Measurements from ENCODE around the gene ZNF837.
"Not testable (repeated sequence)": the region's sequence is repeated elsewhere in the genome, so short reads cannot be mapped to it uniquely, and the experiment has no call there.

The ZNF837 gene

GRCh38 chr19:58395979-58396627, 15.3 kb upstream of the ZNF837 start:
- no peak for DNase-seq

- DNase-seq: no peak
Observed at GRCh38 chr19:58395220-58395978, 14.6 kb upstream of the ZNF837 start, which contains the start of gene RNF225. TSS of gene RNF225 (plus strand) at chr19:58395656. CDS start at chr19:58396090, 434 bp downstream.

DNA sequence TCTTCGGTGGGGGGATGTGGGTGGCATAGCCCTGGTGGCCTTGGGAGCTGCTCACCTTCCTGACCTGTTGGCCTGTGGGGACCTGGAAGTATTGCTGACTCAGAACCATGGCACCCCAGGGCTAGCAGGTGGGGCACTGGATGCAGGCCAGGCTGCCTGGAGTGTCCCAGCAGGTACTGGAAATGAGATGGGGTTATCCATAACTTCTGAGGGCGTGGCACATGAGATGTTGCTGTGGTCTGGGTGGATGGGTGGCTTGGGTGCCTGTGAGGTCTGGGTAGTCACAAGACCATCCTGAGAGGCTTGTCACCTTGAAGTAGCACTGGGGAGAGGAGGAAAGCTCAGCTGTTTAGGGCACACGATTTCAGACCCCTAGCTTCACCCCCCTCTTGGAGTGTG, 14.0 kb upstream of the ZNF837 start:
- no peak for DNase-seq

GRCh38 chr19:58393725-58394033, 12.8 kb upstream of the ZNF837 start:
- no peak for DNase-seq

DNA sequence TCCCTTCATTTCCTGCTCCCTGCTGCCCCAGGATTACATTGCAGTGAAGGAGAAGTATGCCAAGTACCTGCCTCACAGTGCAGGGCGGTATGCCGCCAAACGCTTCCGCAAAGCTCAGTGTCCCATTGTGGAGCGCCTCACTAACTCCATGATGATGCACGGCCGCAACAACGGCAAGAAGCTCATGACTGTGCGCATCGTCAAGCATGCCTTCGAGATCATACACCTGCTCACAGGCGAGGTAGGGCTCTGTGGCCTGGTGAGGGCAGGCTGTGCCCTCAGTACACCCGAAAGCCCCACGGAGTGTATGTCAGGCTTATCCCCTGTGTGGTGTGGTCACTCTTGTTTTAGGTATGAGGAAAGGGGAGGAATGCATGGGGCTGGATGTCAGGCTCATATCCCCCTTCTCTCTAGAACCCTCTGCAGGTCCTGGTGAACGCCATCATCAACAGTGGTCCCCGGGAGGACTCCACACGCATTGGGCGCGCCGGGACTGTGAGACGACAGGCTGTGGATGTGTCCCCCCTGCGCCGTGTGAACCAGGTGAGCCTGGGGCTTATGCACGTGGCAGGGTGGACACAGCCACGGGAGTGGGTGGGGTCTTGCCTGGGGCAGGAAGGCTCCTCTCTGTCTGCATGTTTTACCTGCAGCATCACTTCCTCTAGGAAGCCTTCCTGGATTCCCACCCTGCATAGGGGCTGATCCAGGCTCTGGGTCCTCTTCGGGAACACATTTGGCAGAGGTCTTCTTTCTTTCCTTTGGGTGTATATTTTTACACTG, 12.3 kb upstream of the ZNF837 start:
- no peak for DNase-seq

GRCh38 chr19:58388175-58388526, 7.3 kb upstream of the ZNF837 start:
- no peak for DNase-seq

DNA sequence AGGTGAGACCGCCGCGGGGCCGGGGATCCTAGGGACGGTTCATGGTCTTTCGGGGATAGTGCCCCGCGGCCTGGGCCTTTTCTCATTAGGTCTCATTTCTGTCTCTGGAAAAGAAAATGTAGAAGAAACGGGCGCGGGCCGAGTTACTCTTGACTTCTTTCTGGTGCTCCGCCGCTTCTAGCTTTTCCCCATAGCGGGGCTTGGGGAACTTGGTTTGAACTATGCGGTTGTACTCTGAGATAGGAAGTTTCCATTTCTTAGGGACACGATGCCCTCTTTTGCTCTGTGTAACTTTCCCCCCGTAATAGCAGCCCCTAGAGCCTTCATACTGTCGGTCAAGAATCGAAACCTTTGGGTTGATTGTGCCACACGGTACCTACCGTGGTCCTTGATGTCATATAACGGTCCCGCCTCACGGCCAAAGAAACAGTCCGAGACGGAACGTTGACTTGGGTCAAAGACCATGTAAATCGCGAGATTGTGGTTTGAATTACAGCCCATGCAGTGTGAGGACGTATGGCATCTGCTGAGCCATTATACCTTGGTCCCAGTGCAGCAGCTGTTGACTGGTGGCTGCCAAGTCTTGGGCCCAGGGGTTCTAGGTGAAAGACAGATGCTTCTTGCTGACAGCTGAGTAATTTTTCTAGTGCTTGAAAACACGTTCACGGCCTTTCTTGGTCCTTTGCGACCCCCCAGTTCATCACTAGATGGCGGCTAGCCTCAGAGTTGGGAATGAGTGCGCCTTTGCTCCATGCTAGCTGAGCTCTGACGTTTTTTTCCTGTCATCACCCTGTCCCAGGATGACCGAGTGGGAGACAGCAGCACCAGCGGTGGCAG, 6.7 kb upstream of the ZNF837 start:
- no peak for DNase-seq

- peak; percentile 99 for DNase-seq
Observed at GRCh38 chr19:58386576-58387337, 5.9 kb upstream of the ZNF837 start, which contains the start of gene RPS5. TSS of gene RPS5 (plus strand) at chr19:58387269. CDS start at chr19:58388138, 869 bp downstream.

DNA sequence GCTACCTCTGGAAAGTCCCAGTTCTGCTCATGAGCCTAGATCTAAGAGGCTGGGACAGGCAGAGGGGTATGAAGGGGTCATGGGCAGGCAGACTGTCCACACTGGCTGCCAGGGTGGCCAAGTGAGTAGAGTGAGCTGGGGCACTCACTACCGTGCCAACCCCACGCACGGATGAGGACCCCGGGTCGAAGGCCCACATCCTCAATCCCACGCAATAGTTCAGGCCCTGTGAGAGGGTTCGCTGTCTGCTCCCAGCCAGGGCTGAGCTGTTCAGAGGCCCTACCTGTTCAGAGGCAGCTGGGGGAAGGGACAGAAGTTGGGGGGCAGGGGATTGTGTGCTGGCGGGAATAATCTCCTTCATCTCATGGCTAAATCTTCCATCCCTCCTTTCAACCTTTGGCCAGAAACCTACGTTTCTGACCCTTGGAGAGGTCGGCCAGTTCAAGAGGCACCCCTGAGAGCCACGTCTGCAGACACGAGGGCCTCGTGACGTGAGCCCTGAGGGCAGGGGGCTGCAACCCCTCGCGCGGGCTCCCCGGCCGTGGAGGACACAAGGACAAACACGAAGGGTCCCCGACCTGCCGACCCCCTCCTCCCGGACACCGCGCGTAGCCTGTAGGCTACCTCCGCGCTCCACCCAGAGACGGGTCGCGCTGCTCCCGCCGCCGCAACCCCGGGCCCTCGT, 5.2 kb upstream of the ZNF837 start:
- DNase-seq: no peak

DNA sequence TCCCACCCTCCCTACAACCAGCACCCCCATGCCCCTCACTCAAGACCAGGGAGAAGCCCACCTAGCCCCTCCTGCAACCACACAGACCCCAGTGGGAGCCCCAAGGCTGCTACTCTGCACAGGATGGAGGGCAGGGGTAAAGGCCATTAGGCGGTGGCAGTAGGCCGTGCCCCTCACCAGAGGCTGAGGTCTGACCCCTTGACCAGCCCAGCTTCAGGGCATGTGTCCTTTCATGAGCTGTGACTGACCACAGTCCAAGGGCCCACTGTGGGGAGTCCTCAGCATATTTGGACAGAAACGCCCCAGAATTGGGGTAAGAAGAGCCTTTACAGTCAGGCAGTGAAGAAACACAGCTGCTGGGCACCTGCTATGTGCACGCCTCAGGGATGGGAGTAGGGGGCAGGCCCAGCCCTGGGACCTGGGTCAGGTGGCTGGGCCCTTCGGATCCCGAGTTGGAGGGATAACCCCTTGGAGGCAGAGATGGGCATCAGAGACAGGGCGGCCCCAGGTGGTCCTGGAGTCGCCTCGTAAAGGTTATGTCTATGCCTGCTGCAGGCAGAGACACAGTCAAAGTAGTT, 4.6 kb upstream of the ZNF837 start:
- DNase-seq: no peak

DNA sequence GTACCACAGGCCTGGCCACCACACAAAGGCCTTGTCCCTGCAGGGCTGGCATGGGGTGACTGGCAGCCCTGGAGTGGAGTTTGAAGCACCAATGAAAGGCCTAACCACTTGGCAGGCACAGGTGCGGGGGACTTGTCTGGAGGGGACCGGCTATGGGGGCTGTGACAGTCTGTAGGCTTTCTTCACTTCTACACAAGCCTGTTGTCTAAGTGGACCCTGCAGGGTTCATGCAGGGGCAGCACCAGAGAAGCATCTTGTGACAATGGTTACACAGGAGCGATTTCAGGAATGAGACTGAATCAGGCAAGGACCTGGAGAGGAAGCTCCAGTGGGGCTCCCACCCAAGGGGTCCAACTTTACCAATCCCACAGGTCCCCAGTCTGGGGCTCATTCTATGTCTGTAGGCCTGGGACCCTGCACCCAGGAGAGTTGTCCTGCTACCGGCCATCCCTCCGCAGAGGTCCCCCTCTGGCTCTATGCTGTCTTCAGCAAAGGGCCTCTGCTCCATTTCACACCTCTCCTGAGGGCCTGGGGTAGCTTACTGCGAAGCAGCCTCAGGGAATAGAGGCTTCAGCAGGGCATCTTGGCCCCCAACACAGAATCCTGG, 2.3 kb upstream of the ZNF837 start:
- DNase-seq: no peak

GRCh38 chr19:58381460-58382212, 806 bp upstream of the ZNF837 start:
- DNase-seq: no peak

DNA sequence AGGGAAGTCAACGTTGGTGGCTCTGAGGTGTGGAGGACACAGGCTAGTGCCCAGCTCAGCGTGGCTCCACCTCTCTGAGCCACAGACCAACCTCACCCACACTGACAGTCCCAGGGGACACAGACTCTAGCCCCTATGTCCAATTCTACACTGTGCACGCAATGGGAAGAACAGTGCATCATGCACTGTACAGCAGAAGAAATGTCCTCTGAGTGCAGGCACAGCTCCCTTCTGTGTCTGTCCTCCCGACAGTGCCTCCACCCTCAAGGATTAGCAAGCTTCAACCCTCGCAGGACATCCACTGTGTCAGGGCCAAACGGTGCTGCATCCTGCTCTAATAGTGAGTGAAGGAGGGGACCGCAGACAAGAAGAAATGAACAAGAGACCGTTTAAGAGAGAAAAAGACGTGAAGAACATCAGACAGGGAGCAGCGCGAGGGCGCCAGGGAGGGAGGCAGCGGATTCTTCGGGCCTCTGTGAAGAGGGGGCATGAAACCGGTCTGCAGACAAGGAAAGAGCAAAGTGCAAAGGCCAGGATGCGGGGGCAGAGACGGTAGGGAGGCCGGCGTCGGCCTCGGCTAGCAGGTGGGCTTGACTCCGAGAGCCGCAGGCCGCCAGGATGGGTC, 681 bp downstream of the ZNF837 start:
- DNase-seq: no peak

DNA sequence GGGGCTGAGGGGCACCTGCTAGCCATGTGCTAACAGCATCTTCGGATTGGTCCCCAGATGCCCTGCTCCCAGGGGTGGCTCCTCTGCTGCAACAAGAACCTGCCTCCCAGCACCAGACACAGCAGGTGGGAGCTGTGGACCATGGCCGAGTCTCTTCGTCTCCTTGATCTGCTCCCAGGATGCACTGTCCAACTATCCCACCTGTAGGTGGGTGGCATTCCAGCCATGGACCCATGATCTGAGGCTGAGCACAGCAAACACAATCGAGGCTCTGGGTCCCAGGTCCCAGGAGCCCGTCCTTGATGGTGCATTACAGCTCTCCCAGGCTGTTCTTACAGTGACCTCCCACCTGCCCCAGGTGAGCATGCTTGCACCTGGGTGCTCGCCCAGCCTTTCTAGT, 1.6 kb downstream of the ZNF837 start:
- DNase-seq: no peak

GRCh38 chr19:58376724-58377123, 4.1 kb downstream of the ZNF837 start:
- DNase-seq: not testable (repeated sequence)

DNA sequence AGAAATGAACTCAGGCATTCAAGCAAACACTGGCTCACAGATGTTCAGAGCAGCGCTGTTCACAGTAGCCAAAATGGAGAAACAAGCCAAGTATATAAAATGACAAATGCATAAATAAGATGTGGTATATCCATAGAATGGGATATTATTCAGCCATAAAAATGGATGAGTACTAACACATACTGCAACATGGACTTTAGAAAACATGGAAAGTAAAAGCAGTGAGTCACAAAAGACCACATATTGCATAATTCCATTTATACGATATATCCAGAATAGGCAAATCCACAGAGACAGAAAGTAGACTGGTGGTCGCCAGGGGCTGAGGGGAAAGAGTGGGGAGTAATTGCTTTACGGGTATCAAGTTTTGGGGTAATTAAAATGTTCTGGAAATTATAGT, 6.6 kb downstream of the ZNF837 start:
- DNase-seq: no peak

- DNase-seq: no peak
Observed at GRCh38 chr19:58372311-58373133, 8.3 kb downstream of the ZNF837 start.

GRCh38 chr19:58368561-58369360, 12.1 kb downstream of the ZNF837 start:
- DNase-seq: no peak
